Kidney (tissue), 14 donors: ENCODE data around the gene SH3D21. TPM values are rescaled to one million over a fixed set of nuclear protein-coding genes. Genes with fewer than 3 reads are reported as not detected.

Experiments
- DNase-seq, 5 donors: peaks; one replicate each; pipeline ENCODE4 v3.0.0-alpha.2; 2013 to 2020
- FAIRE-seq: peaks from 2 replicates; lab custom pipeline; 2012; peaks lifted over from hg19 to GRCh38; lab: Jason Lieb, UNC
- H3K27ac ChIP-seq, 2 donors: one replicate each; pipeline ENCODE4 v1.7.0; 2013; ENCODE audit warnings: low read depth in 2 of 2, low read length in 2 of 2, inconsistent platforms in 1 of 2
- H3K27me3 ChIP-seq: one replicate; pipeline ENCODE4 v1.7.1; 2013; ENCODE audit warnings: low read length, inconsistent platforms; ENCODE audit not compliant: control insufficient read depth, insufficient read depth
- H3K36me3 ChIP-seq, 3 donors: one replicate each; pipeline versions ENCODE4 v1.7.0 to v1.7.1; 2013; ENCODE audit warnings: low read length in 3 of 3, control low read depth in 1 of 3, inconsistent platforms in 1 of 3; ENCODE audit not compliant: insufficient read depth in 3 of 3, control insufficient read depth in 2 of 3
- H3K4me1 ChIP-seq, 3 donors: one replicate each; pipeline versions ENCODE4 v1.7.0 to v1.7.1; 2013; ENCODE audit warnings: low read length in 3 of 3, inconsistent platforms in 1 of 3, low read depth in 1 of 3; ENCODE audit not compliant: control insufficient read depth in 2 of 3, insufficient read depth in 2 of 3
- H3K4me3 ChIP-seq, 3 donors: one replicate each; pipeline versions ENCODE4 v1.7.0 to v1.8.1; 2013; ENCODE audit warnings: low read length in 3 of 3, control low read depth in 1 of 3, inconsistent platforms in 1 of 3
- H3K9ac ChIP-seq, 3 donors: one replicate each; pipeline versions ENCODE4 v1.7.0 to v1.7.1; 2013; ENCODE audit warnings: low read length in 3 of 3, control low read depth in 1 of 3, inconsistent platforms in 1 of 3
- H3K9me3 ChIP-seq, 3 donors: one replicate each; pipeline versions ENCODE4 v1.7.0 to v1.7.1; 2013; ENCODE audit warnings: low read length in 3 of 3, control low read depth in 1 of 3, inconsistent platforms in 1 of 3; ENCODE audit not compliant: control insufficient read depth in 2 of 3, insufficient read depth in 1 of 3
- intact Hi-C: fragments of 100-400 bp; cut with DNase I; formaldehyde crosslinking; loops from one replicate; pipeline ENCODE4 v1.11.1; 2022
- polyA plus RNA-seq: library from polyadenylated mRNA; stranded (reverse); fragments of 350-450 nt; fragmentation: Illumina TruSeq; extraction: RNeasy Lipid Tissue Mini Kit (QIAGEN cat#74804); gene quantifications from one replicate; pipeline ENCODE4 v1.2.3, GENCODE V29; 2014; ENCODE audit warnings: low read depth, low replicate concordance; ENCODE audit not compliant: insufficient read depth
- total RNA-seq: library from RNA; stranded (reverse); fragmentation: NEBNext Ultra II Directional; extraction: Animal tissue kit (Norgen Biotek cat#: 25700); gene quantifications from one replicate; pipeline ENCODE4 v1.2.1, GENCODE V29; 2021
- TF ChIP-seq, protein P1 (sequence below): IDR thresholded peaks from 3 replicates; pipeline ENCODE4 v1.5.1; 2012; ENCODE audit warnings: mild to moderate bottlenecking, moderate library complexity, borderline replicate concordance; ENCODE audit not compliant: insufficient read depth; ENCODE audit errors: extremely low read depth
- donor health status: control.
- donor health status: control.
- donor health status: control.
- donor health status: control.
- donor health status: control.
- donor health status: DM: yes; HTN: yes; CAD: no.
- donor health status: Normal renal cell carcinoma (clear cell type).

Gene SH3D21
- total and polyA plus RNA-seq, 2 donors from 2014 or later = 5.7 to 33.4 TPM

DNA sequence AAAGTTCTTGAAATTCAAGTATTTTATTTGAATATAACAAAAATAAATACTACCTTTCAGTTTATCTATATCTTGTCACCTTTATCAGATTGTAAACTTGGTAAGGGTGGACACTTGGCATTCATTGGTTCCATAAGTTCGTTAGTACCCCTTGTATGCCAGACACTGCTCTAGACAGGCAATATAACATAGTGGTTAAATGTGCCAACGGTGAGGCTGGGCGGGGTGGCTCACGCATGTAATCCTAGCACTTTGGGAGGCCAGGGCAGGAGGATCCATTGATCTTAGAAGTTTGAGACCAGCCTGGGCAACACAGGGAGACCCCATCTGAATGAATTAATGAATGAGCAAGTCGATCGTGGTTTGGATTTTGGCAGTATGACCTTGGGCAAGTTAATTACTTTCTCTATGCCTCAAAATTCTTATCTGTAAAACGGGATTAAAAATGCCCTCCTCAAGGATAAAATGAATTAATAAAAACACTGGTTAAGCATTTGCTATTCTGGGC lies 26.3 kb upstream of the SH3D21 start:
- H3K4me3 ChIP-seq = no peak overlapping the region
- FAIRE-seq = no peak
- peaks cover 0 to 14% (median 0%) of the 10 kb centered on the region in 3 donors for H3K4me1 ChIP-seq
- TF ChIP-seq, protein P1, sequence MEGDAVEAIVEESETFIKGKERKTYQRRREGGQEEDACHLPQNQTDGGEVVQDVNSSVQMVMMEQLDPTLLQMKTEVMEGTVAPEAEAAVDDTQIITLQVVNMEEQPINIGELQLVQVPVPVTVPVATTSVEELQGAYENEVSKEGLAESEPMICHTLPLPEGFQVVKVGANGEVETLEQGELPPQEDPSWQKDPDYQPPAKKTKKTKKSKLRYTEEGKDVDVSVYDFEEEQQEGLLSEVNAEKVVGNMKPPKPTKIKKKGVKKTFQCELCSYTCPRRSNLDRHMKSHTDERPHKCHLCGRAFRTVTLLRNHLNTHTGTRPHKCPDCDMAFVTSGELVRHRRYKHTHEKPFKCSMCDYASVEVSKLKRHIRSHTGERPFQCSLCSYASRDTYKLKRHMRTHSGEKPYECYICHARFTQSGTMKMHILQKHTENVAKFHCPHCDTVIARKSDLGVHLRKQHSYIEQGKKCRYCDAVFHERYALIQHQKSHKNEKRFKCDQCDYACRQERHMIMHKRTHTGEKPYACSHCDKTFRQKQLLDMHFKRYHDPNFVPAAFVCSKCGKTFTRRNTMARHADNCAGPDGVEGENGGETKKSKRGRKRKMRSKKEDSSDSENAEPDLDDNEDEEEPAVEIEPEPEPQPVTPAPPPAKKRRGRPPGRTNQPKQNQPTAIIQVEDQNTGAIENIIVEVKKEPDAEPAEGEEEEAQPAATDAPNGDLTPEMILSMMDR = no peak
- H3K9me3 ChIP-seq = no peaks in the 10 kb centered on the region
- no peak overlapping the region for H3K27ac ChIP-seq
- intact Hi-C loops = no loop called here
- no peak overlapping the region for H3K9ac ChIP-seq
- no peaks in the 10 kb centered on the region for H3K27me3 ChIP-seq
- DNase-seq = no peak
- H3K36me3 ChIP-seq = peaks cover 0 to 14% (median 0%) of the 10 kb centered on the region in 3 donors

DNA sequence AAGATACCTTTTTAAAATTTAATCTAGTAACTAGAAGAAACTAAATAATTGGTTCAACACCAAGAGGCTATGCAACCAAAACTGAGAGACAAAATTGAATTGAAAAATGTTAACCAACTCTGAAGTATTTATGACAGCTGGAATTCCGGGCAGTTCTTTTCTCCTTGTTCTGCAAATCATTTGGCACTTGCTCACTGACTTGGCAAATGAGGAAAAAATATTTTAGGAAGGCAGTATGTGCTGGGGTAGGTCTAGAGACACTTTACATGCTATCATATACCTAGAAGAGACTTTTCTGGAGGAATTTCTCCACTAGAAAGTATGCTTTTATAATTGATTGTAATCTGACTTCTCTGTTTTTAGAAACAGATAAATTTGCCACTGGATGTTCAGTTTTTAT lies 22.1 kb upstream of the SH3D21 start:
- Histone ChIP-seq H3K27me3 (no peaks in the 10 kb centered on the region), H3K9me3 (no peaks in the 10 kb centered on the region), H3K9ac (no peak overlapping the region), H3K4me3 (no peak overlapping the region), H3K4me1 (peaks cover 0 to 19% (median 2%) of the 10 kb centered on the region in 3 donors), H3K27ac (no peak overlapping the region), H3K36me3 (peaks cover 9 to 44% (median 17%) of the 10 kb centered on the region in 3 donors)
- FAIRE-seq = no peak
- TF ChIP-seq, protein P1 = no peak
- no peak for DNase-seq
- intact Hi-C loops = no loop called here

DNA sequence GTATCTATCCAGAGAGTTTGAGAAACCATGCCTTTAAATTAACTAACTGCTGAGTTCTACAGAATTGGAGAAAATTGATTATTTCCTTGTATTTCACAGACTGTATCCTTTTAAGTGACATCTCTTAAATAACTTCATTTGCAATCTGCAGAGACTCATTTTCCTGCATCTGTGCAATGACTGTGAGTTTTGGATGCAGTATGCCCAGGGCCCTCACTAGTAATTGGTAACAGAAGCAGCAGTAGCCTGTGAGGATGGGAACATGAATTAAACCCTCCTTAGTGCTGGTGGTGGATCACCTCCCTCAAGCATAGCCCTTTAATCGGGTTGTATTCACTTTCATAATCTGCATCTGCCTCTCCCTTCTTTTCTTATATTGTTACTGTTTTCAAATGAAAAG lies 21.7 kb upstream of the SH3D21 start:
- H3K36me3 ChIP-seq = peaks cover 9 to 47% (median 20%) of the 10 kb centered on the region in 3 donors
- peaks cover 0 to 14% (median 2%) of the 10 kb centered on the region in 3 donors for H3K4me1 ChIP-seq

More for the DNA sequence above, 21.7 kb upstream of the SH3D21 start:
- DNase-seq (no peak), FAIRE-seq (no peak)
- H3K27ac ChIP-seq = no peak overlapping the region
- H3K9ac ChIP-seq = no peak overlapping the region
- TF ChIP-seq, protein P1 = no peak
- no peak overlapping the region for H3K4me3 ChIP-seq
- intact Hi-C loops = no loop called here
- H3K9me3 ChIP-seq = no peaks in the 10 kb centered on the region
- H3K27me3 ChIP-seq = no peaks in the 10 kb centered on the region
